KOPT-K1 (cell line): ENCODE results near the gene ANKDD1B.

ENCODE experiments used
- H3K27ac ChIP-seq: fragments of 200-600 bp; sonication (generic); 2 replicates; pipeline ENCODE4 v1.5.1; 2016; ENCODE audit warnings: antibody characterized with exemption, mild to moderate bottlenecking, low read depth, low read length; ENCODE audit not compliant: poor library complexity, severe bottlenecking
- H3K36me3 ChIP-seq: fragments of 200-600 bp; sonication (generic); 2 replicates; pipeline ENCODE4 v1.5.1; 2017; ENCODE audit warnings: antibody characterized with exemption, mild to moderate bottlenecking, low read length, moderate library complexity; ENCODE audit not compliant: insufficient read depth
- H3K9me3 ChIP-seq: fragments of 200-600 bp; sonication (generic); 2 replicates; pipeline ENCODE4 v1.5.1; 2017; ENCODE audit warnings: antibody characterized with exemption, low read length, mild to moderate bottlenecking; ENCODE audit not compliant: insufficient read depth, poor library complexity, severe bottlenecking

Gene ANKDD1B

DNA sequence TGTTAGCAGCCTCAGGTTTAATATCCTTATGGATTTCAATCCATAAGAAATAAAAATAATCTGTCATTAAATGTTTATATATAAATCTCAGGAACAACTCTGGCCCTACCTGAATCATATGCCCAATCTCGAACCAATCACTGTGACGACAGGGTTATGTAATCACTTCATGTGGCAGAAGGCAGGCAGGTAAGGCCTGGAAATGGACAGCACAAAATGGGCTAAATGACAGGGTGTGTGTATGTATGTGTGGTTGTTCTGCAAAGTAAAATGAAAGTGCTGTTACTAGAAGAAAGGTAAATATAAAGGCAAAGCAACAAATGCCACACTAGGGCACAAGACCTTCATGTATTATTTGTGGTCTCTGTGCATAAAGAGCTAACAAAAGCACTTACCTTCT lies 19.6 kb downstream of the ANKDD1B start:
- Histone ChIP-seq H3K9me3 (no peaks in the 10 kb centered on the region), H3K27ac (no peak overlapping the region), H3K36me3 (no peaks in the 10 kb centered on the region)

DNA sequence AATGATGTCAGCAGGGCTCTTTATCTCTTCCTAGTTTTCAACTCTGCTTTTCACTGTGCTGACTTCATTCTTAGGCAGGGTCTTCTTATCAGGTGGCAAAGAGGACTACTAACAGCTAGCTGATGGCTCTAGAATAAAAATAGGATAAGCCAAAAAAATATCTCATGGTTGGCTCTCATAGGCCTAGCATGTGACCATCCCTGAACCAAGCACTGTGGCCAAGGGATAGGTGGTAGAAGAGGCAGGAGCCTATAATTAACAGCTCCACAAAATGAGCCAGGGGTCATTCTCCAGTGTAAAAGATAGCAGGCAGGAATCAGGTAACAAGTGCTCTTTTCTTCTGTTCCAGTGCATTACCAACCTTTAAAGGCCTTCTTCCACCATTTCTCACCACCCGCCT lies 21.1 kb downstream of the ANKDD1B start:
- Histone ChIP-seq H3K9me3 (no peaks in the 10 kb centered on the region), H3K36me3 (no peaks in the 10 kb centered on the region), H3K27ac (no peak overlapping the region)

DNA sequence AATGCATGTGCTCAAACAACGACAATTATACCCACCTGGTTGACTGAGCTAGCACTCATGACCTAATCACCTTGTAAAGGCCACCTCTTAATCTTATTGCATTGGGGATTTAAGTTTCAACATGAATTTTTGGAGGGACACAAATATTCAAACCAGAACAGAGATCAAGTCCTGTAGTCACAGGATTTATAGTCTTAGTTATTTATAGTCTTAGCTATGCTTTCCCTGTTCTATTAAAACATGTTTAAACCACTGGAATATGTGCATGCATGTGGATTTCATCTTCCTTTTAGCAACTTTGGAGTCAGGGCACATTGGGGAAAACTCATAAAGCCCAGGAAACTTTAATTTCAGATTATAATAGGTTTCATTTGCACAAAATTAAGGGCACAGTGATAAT lies 26.7 kb downstream of the ANKDD1B start:
- no peak overlapping the region for H3K27ac ChIP-seq
- H3K9me3 ChIP-seq = no peaks in the 10 kb centered on the region
- no peaks in the 10 kb centered on the region for H3K36me3 ChIP-seq

GRCh38 chr5:75639535-75640311 lies 28.5 kb downstream of the ANKDD1B start:
- H3K36me3 ChIP-seq = no peaks in the 10 kb centered on the region
- H3K27ac ChIP-seq = no peak overlapping the region
- no peaks in the 10 kb centered on the region for H3K9me3 ChIP-seq

DNA sequence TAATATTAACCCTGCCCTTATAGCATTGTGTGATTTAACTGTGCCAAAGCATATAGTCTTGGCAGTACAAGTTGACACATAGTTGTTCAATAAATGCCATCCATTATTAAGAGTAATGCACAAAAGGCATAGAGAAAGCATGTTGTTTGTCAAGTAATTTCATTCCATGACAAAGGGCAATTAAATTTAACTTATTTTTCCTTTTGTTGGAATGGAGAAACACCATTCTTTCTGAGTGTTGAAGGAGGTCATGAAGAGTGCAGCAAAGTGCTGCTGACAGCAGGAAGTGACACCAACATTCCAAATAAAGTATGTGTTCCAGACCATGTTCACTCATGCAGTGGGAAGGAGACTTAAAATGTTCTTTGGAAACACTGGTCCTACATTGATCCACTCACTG lies 29.1 kb downstream of the ANKDD1B start:
- Histone ChIP-seq H3K36me3 (no peaks in the 10 kb centered on the region), H3K9me3 (no peaks in the 10 kb centered on the region), H3K27ac (no peak overlapping the region)

DNA sequence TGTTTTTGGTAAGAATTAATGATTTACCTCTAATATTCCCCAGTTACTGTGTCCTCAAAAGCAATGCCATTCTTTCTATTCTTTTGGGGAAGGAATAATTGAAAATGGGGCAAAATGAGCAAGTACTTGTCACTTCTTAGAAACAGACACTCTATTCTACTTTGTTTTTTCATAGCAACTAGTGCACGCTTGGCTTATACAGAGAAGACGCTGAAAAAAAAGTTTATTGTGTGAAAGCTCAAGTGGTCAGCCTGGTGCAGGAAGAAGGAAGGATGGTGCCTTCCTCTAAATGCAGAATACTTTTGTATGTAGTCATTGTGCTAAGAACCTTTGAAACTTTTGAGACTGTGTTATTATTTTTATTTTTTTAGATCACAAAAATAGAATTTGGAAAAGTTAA lies 29.6 kb downstream of the ANKDD1B start:
- H3K27ac ChIP-seq = no peak overlapping the region
- H3K36me3 ChIP-seq = no peaks in the 10 kb centered on the region
- no peaks in the 10 kb centered on the region for H3K9me3 ChIP-seq

DNA sequence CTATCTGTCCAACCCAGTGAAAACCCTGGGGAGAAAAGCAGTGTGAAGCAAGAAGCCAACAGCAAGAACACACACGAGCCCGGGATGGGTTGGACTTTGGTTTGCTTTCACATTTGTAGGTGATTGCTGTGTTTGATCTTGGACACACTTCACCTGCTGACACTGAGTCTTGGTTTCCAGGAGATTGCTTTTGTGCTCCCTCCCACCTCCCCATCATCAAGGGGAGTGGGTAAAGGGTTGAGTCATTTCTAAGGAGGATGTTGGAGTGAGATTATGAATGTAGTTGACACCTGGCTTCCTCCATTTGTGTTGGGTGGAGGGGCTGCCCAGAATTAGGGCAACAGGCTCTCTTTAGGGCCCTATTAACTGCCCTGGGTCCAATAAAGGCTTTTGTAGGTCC lies 37.5 kb downstream of the ANKDD1B start:
- Histone ChIP-seq H3K27ac (no peak overlapping the region), H3K9me3 (no peaks in the 10 kb centered on the region), H3K36me3 (no peaks in the 10 kb centered on the region)

GRCh38 chr5:75651575-75652238 lies 40.5 kb downstream of the ANKDD1B start:
- Histone ChIP-seq H3K36me3 (no peaks in the 10 kb centered on the region), H3K27ac (no peak overlapping the region), H3K9me3 (no peaks in the 10 kb centered on the region)

DNA sequence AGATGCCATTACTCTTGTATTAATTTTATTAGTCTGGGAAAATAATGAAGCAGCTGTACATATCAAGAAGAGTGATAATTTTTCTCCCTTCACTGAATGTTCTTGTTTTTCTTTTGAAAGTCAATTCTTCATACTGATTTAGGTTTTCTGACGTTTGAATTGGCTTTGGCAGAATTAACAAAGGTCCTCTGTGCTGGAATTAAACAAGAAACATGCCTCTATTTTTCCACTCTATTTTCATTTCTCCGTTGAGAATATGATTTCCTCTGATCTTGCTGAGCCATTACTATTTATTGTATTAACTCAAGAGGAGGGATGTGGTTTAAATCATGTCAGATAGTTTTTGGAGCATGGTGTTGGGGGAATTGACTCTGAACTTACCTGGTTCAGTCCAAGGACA lies 42.3 kb downstream of the ANKDD1B start:
- Histone ChIP-seq H3K9me3 (no peaks in the 10 kb centered on the region), H3K36me3 (no peaks in the 10 kb centered on the region), H3K27ac (no peak overlapping the region)

- no peaks in the 10 kb centered on the region for H3K36me3 ChIP-seq
- H3K27ac ChIP-seq = no peak overlapping the region
- no peaks in the 10 kb centered on the region for H3K9me3 ChIP-seq
These were observed 43.5 kb downstream of the ANKDD1B start for GRCh38 chr5:75654693-75655295.

DNA sequence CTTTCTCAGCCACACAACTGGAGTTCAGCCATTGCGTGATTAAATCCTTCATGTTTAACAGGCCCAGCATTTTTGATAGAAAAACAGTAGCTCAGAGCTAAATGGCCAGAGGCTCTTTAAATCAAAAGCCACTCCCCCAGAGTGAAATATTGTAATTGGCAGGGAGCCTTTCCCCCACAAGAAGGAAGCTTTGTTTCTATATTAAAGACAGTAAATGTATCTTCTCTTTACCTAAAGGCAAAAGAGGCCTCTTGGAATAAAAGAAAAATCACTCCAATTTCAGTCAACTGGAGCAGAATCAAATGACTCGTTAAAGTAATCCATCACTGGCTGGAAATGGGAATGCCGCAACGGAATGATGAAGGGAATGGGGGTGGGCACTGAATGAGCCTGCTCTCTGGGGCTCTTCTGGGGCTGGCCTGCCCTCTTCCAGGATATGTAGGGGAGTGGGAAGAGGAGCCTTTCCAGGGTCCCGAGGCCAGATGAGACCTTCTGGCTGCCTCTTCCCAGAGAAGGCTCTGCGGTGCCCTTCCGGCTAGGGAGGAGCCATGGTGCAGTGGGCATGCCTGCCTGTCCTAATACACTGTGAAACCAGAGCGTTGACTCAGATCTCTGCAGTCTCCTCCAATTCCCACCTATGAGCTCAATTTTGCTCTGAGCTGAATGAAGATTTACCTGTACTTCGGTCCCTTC lies 45.2 kb downstream of the ANKDD1B start:
- Histone ChIP-seq H3K9me3 (no peaks in the 10 kb centered on the region), H3K36me3 (no peaks in the 10 kb centered on the region), H3K27ac (no peak overlapping the region)

DNA sequence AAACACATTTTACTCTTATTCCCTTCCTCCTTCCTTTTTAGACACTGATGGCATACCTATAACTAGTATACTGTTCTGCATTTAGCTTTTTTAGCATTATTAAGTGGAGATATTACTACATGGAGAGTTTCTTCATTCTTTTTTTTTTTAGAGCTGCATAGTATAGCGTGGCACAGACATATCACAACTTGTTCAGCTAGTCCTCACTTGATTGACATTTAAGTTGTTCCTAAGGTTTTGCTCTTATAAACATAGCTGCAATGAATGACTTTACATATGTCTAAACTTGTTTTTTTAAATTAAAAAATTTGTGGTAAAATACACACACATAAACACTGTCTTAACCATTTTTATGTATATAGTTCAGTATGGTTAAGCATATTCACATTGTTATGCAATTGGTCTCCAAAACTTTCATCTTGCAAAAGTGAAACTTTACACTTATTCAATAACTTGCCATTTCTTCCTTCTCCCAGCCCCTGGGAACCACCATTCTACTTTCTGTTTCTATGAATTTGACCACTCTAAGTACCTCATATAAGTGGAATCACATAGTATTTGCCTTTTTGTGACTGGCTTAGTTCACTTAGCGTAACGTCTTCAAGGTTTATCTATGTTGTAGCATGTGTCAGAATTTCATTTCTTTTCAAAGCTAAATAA lies 48.7 kb downstream of the ANKDD1B start:
- no peak overlapping the region for H3K27ac ChIP-seq
- no peaks in the 10 kb centered on the region for H3K36me3 ChIP-seq
- no peaks in the 10 kb centered on the region for H3K9me3 ChIP-seq

- no peaks in the 10 kb centered on the region for H3K9me3 ChIP-seq
- H3K27ac ChIP-seq = no peak overlapping the region
- no peaks in the 10 kb centered on the region for H3K36me3 ChIP-seq
These were observed 49.6 kb downstream of the ANKDD1B start for GRCh38 chr5:75660678-75661465.

DNA sequence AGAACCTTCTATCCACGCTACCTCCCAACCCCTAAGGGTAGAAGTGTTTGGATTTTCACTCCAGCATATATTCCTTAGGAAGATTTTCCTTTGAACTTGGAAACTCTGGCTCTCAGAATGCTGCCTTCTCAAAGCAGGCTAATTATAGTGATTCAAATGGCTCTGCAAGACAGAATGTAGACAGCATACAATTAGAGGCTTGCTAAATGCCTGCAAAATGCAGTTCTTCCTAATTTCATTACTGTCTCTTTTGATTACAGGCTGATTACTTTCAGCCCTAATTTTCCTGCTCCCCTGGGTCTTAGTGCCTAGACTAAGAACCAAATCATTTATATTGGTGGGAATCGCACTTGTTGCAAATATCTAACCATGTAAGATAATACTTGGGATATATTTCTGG lies 50.8 kb downstream of the ANKDD1B start:
- no peaks in the 10 kb centered on the region for H3K9me3 ChIP-seq
- H3K36me3 ChIP-seq = no peaks in the 10 kb centered on the region
- H3K27ac ChIP-seq = no peak overlapping the region
